ENCODE data around the gene LRP4. TPM values are rescaled to one million over a fixed set of nuclear protein-coding genes. Genes with fewer than 3 reads are reported as not detected.

The LRP4 gene
- total and polyA plus RNA-seq, 12 donors = 2.9 to 24.5 (median 11.4) TPM

DNA sequence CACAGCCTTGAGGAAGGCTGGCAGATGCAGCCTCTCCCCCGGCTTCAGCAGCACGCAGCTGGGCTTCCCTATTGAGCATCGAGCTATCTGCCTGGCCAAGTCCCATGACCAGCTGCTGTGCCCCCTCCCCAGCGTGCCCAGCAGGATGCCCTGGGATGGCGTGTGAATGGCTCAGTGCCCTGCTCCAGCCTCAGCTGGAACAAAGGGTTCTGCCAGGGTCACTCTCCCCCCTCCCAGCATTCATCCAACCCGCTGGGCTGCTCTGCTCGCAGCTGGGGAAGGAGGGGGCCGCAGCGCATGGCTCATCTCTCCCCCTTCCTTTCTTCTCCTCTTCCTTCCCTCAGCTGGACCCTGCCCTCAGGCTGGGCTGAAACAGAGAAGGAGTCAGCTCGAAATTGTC, 14.5 kb downstream of the LRP4 start:
- Histone ChIP-seq H3K27ac (no peak overlapping the region), H3K27me3 (no peaks in the 10 kb centered on the region), H3K4me3 (no peak overlapping the region), H3K4me1 (replicated peaks in 1 of 2) (peaks cover 0 to 9% of the 10 kb centered on the region in 2 donors), H3K36me3 (replicated peaks in 1 of 2) (no peaks in the 10 kb centered on the region), H3K9me3 (replicated peaks in 1 of 3) (no peaks in the 10 kb centered on the region)
- intact Hi-C loops (cut with DNase I) = no loop called here
- DNase-seq = no peak
- 63 to 88% (median 76%) methylated on average over 6 to 10 of the region's 10 CpGs for WGBS, 4 donors
- no peak for TF ChIP-seq POLR2A (IDR thresholded peaks at IDR 0.05)
- TF ChIP-seq, protein P1, sequence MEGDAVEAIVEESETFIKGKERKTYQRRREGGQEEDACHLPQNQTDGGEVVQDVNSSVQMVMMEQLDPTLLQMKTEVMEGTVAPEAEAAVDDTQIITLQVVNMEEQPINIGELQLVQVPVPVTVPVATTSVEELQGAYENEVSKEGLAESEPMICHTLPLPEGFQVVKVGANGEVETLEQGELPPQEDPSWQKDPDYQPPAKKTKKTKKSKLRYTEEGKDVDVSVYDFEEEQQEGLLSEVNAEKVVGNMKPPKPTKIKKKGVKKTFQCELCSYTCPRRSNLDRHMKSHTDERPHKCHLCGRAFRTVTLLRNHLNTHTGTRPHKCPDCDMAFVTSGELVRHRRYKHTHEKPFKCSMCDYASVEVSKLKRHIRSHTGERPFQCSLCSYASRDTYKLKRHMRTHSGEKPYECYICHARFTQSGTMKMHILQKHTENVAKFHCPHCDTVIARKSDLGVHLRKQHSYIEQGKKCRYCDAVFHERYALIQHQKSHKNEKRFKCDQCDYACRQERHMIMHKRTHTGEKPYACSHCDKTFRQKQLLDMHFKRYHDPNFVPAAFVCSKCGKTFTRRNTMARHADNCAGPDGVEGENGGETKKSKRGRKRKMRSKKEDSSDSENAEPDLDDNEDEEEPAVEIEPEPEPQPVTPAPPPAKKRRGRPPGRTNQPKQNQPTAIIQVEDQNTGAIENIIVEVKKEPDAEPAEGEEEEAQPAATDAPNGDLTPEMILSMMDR (IDR thresholded peaks at IDR 0.05) = no peak

DNA sequence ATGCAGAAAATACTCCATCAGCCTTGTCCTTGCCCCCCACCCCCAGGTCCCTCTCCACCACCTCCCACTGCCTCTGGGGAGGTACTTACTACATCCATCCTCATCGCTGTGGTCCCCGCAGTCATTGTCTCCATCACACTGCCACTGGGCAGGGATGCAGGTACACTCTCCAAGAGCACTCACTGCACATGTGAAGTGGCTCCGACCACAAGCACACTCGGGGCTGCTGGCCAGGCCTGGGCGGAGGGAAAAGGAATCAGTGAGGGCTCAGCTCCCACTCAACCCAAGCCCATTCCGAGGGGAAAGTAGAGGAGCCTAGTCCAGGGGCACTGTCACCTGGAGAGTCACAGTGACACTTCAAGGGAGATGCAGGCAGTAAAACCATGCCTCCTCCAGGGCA, 15.7 kb downstream of the LRP4 start:
- intact Hi-C loops (cut with DNase I) = no loop called here
- H3K27me3 ChIP-seq = no peaks in the 10 kb centered on the region
- H3K9me3 ChIP-seq (replicated peaks in 1 of 3) = no peaks in the 10 kb centered on the region
- no peak overlapping the region for H3K4me3 ChIP-seq
- no peaks in the 10 kb centered on the region for H3K36me3 ChIP-seq (replicated peaks in 1 of 2)
- 92 to 95% (median 94%) methylated on average over 4 to 6 of the region's 6 CpGs for WGBS, 4 donors
- H3K4me1 ChIP-seq (replicated peaks in 1 of 2) = peaks cover 0 to 9% of the 10 kb centered on the region in 2 donors
- TF ChIP-seq, protein P1 (IDR thresholded peaks at IDR 0.05) = no peak
- no peak for TF ChIP-seq POLR2A (IDR thresholded peaks at IDR 0.05)
- DNase-seq = no peak
- H3K27ac ChIP-seq = no peak overlapping the region

DNA sequence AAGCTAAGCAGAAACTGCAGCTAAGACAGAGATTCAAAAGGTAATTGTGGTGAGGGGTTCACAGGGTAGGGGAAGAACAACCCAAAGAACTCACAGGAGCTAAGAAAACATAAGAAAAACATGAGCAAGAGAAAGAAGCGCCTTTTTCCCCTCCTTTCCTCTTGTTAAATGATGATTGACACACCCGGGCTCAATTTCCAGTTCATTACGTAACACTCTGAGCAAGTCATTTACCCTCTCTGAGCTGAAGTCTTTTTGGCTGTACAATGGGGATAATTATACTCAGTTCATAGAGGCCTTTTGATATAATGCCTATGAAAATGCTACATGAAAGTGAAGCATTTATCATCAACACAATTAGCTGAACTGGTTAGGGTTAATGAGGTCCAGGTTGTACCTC, 17.2 kb downstream of the LRP4 start:
- H3K4me1 ChIP-seq (replicated peaks in 1 of 2) = peaks cover 0 to under 1% of the 10 kb centered on the region in 2 donors
- H3K27me3 ChIP-seq = no peaks in the 10 kb centered on the region
- intact Hi-C loops (cut with DNase I) = no loop called here
- H3K9me3 ChIP-seq (replicated peaks in 1 of 3) = no peaks in the 10 kb centered on the region
- DNase-seq = no peak
- no peaks in the 10 kb centered on the region for H3K36me3 ChIP-seq (replicated peaks in 1 of 2)
- H3K4me3 ChIP-seq = no peak overlapping the region
- TF ChIP-seq, protein P1 (IDR thresholded peaks at IDR 0.05) = no peak
- TF ChIP-seq POLR2A (IDR thresholded peaks at IDR 0.05) = no peak
- 82 to 87% (median 85%) methylated on average over 3 of the region's 3 CpGs for WGBS, 4 donors
- no peak overlapping the region for H3K27ac ChIP-seq

DNA sequence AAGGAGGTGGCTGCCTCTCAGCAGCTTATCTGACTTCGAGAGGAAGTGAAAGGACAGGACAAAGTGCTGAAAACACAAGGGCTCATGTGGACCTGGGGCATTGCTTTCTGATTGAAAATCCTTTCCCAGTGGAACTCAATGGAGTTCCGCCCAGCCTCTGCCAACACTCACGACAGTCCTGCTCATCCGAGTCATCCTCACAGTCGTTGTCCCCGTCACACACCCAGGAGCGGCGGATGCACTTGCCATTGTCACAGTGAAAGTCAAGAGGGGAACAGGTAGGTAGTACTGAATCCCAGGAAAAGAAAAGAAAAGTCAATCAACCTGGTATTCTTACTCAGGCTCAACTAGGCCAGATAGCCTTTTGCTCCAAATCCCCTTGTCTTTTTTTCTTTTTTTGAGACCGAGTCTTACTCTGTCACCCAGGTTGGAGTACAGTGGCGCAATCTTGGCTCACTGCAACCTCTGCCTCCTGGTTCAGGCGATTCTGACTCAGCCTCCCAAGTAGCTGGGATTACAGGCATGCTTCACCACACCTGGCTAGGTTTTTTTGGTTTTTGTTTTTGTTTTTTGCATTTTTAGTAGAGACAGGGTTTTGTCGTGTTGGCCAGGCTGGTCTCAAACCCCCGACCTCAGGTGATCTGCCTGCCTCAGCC, 18.1 kb downstream of the LRP4 start:
- Histone ChIP-seq H3K4me1 (replicated peaks in 1 of 2) (no peaks in the 10 kb centered on the region), H3K9me3 (replicated peaks in 1 of 3) (no peaks in the 10 kb centered on the region), H3K36me3 (replicated peaks in 1 of 2) (no peaks in the 10 kb centered on the region), H3K27me3 (no peaks in the 10 kb centered on the region), H3K27ac (no peak overlapping the region), H3K4me3 (no peak overlapping the region)
- no peak for TF ChIP-seq POLR2A (IDR thresholded peaks at IDR 0.05)
- TF ChIP-seq, protein P1 (IDR thresholded peaks at IDR 0.05) = no peak
- intact Hi-C loops (cut with DNase I) = no loop called here
- no peak for DNase-seq
- WGBS, 4 donors = 87 to 95% (median 90%) methylated on average over 13 of the region's 13 CpGs

Data from adrenal gland (tissue), 12 donors.